MCF 10A (cell line): ENCODE results near the gene STPG3. TPM values are rescaled to one million over a fixed set of nuclear protein-coding genes. Genes with fewer than 3 reads are reported as not detected.

ENCODE experiments used
- Bru-seq: library from RNA; stranded (reverse); fragments of 400-500 nt; gene quantifications from one replicate; lab custom pipeline; 2021; lab: Mats Ljungman, UMichigan
- BruChase-seq, 2 experiments: library from RNA; stranded (reverse); fragments of 400-500 nt; gene quantifications; one replicate each; lab custom pipeline; 2021; lab: Mats Ljungman, UMichigan
- BruUV-seq: library from RNA; stranded (reverse); fragments of 400-500 nt; replicated peaks from 2 replicates; lab custom pipeline; 2021; lab: Mats Ljungman, UMichigan
- CTCF ChIA-PET: fragments of 300-600 bp; sonication (Branson Sonifier 250); formaldehyde crosslinking; extraction: SDS; loops from one replicate; lab custom pipeline; 2021; ENCODE audit warnings: antibody characterized with exemption, inconsistent platforms; lab: Yijun Ruan, JAX
- POLR2A ChIA-PET: fragments of 300-600, 350-650 bp; sonication (Branson Sonifier 250); formaldehyde crosslinking; extraction: SDS; loops from one replicate; lab custom pipeline; 2020; ENCODE audit warnings: antibody characterized with exemption, inconsistent platforms; lab: Yijun Ruan, JAX
- DNase-seq: peaks from one replicate; pipeline ENCODE4 v3.0.0-alpha.2; 2018; ENCODE audit not compliant: unreplicated experiment
- H3K27ac Mint-ChIP-seq: one replicate; pipeline ENCODE4 v1.8.0; 2022; ENCODE audit warnings: mild to moderate bottlenecking, low read depth, mixed read lengths; ENCODE audit not compliant: unreplicated experiment
- H3K27me3 Mint-ChIP-seq: one replicate; pipeline ENCODE4 v1.8.0; 2022; ENCODE audit warnings: mixed read lengths; ENCODE audit not compliant: insufficient read depth, unreplicated experiment
- H3K36me3 Mint-ChIP-seq: one replicate; pipeline ENCODE4 v1.8.0; 2022; ENCODE audit warnings: mild to moderate bottlenecking, moderate library complexity, mixed read lengths; ENCODE audit not compliant: insufficient read depth, unreplicated experiment
- H3K4me1 Mint-ChIP-seq: one replicate; pipeline ENCODE4 v1.8.0; 2022; ENCODE audit warnings: mixed read lengths; ENCODE audit not compliant: insufficient read depth, unreplicated experiment
- H3K4me3 Mint-ChIP-seq: one replicate; pipeline ENCODE4 v1.8.0; 2022; ENCODE audit warnings: mild to moderate bottlenecking, moderate library complexity, mixed read lengths; ENCODE audit not compliant: unreplicated experiment
- H3K9me3 Mint-ChIP-seq: one replicate; pipeline ENCODE4 v1.8.0; 2022; ENCODE audit warnings: mixed read lengths; ENCODE audit not compliant: unreplicated experiment
- intact Hi-C: fragments of 100-400 bp; cut with micrococcal nuclease; formaldehyde crosslinking; loops from 2 replicates; pipeline ENCODE4 v1.14.1; 2022
- long read RNA-seq: library from polyadenylated mRNA; stranded (forward); transcript quantifications from one replicate; pipeline ENCODE4 v2.0.0, GENCODE V29; 2022
- total RNA-seq: library from RNA; stranded (reverse); gene quantifications from 2 replicates; pipeline ENCODE4 v1.2.3, GENCODE V29; 2022
- TF ChIP-seq, protein P1 (sequence below): fragments of 200-600 bp; IDR thresholded peaks from one replicate; pipeline ENCODE4 v1.8.0; 2022; ENCODE audit warnings: antibody characterized with exemption, mild to moderate bottlenecking; ENCODE audit not compliant: unreplicated experiment

STPG3 gene
- total RNA-seq: not detected in 2 replicates
- Bru-seq, nascent RNA: not detected
- percentile 16 among the genes with signal in this experiment for BruChase-seq, experiment 1, labeled RNA remaining after a 6-hour chase
- BruChase-seq, experiment 2, labeled RNA remaining after a 2-hour chase: not detected
- long read RNA-seq: 0 reads

DNA sequence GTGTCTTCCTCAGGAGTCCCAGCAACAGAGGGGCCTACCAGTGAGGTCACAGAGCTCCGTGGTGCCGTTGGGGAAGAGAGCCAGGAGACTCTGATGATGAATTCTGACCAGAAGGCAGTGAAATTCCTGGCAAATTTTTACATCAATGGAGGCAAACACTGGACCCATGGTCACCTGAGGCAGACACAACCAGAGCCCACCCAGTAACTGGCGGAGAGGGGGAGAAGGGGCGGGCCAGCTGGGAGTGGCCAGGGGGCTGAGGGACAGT, at the start of gene STPG3:
TSS of gene STPG3 (plus strand) at position 93 of the 268 bp plus-strand sequence. CDS start at position 94, 1 bp downstream.
- TF ChIP-seq, protein P1, sequence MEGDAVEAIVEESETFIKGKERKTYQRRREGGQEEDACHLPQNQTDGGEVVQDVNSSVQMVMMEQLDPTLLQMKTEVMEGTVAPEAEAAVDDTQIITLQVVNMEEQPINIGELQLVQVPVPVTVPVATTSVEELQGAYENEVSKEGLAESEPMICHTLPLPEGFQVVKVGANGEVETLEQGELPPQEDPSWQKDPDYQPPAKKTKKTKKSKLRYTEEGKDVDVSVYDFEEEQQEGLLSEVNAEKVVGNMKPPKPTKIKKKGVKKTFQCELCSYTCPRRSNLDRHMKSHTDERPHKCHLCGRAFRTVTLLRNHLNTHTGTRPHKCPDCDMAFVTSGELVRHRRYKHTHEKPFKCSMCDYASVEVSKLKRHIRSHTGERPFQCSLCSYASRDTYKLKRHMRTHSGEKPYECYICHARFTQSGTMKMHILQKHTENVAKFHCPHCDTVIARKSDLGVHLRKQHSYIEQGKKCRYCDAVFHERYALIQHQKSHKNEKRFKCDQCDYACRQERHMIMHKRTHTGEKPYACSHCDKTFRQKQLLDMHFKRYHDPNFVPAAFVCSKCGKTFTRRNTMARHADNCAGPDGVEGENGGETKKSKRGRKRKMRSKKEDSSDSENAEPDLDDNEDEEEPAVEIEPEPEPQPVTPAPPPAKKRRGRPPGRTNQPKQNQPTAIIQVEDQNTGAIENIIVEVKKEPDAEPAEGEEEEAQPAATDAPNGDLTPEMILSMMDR: no peak
- ChIA-PET CTCF (interaction anchor here (0.6 kb wide), 1 partner anchor 10 kb away, joined by 4 read pairs; no protein-coding TSS in a partner anchor), POLR2A (no interaction called here)

DNA sequence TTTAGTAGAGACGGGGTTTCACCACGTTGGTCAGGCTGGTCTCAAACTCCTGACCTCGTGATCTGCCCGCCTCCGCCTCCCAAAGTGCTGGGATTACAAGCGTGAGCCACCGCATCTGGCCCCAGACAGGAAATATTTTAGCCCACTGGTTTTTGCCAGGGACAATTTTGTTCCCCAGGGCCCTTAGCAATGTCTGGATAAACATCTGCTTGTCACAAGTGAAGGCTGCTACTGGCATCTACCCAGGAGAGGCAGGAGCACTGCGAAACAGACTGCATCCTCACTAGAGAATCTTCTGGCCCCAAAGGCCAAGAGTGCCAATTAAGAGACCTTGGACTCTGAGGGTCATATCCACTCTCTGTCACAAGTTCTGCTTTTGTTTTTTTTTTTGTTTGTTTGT, 48.1 kb upstream of the STPG3 start:
- Mint-ChIP-seq H3K4me3 (no peak overlapping the region), H3K4me1 (peaks cover 25% of the 10 kb centered on the region), H3K36me3 (peaks cover 25% of the 10 kb centered on the region), H3K27ac (no peak overlapping the region), H3K9me3 (no peaks in the 10 kb centered on the region), H3K27me3 (no peaks in the 10 kb centered on the region)
- TF ChIP-seq, protein P1: no peak
- ChIA-PET POLR2A (interaction anchor here (3.0 to 5.3 kb wide), 2 partner anchors 14 to 22 kb away, joined by 40 to 73 read pairs; partner anchors contain the start of genes ANAPC2, CYSRT1, RNF208 and RNF224), CTCF (interaction anchor here (0.6 to 1.0 kb wide), 3 partner anchors 13 to 33 kb away, joined by 3 to 5 read pairs (median 4); no protein-coding TSS in a partner anchor)
- intact Hi-C loops: no loop called here
- BruUV-seq: no TSS peak
- DNase-seq: no peak

More for the DNA sequence above, at the start of gene STPG3:
- no TSS peak for BruUV-seq
- H3K27me3 Mint-ChIP-seq: no peaks in the 10 kb centered on the region
- no peak for DNase-seq
- H3K27ac Mint-ChIP-seq: no peak within 1 kb of the TSS
- no peaks in the 10 kb centered on the region for H3K4me1 Mint-ChIP-seq
- peaks cover 7% of the 10 kb centered on the region for H3K36me3 Mint-ChIP-seq
- no peaks in the 10 kb centered on the region for H3K9me3 Mint-ChIP-seq
- no peak within 1 kb of the TSS for H3K4me3 Mint-ChIP-seq
- intact Hi-C loops: no loop called here

DNA sequence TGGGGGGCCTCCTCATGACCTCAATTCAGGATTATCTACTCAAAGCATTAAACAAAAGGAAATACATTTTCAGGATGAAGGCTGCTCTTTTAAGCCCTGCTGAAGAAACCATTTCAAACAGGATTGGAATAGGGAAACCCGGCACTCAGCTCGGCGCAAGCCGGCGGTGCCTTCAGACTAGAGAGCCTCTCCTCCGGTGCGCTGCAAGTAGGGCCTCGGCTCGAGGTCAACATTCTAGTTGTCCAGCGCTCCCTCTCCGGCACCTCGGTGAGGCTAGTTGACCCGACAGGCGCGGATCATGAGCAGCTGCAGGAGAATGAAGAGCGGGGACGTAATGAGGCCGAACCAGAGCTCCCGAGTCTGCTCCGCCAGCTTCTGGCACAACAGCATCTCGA, 46.4 kb upstream of the STPG3 start:
- Mint-ChIP-seq H3K4me1 (peaks cover 16% of the 10 kb centered on the region), H3K27me3 (no peaks in the 10 kb centered on the region), H3K9me3 (no peaks in the 10 kb centered on the region), H3K4me3 (peak overlapping the region; percentile 88), H3K27ac (peak overlapping the region; percentile 82), H3K36me3 (peaks cover 42% of the 10 kb centered on the region)
- TF ChIP-seq, protein P1: no peak
- intact Hi-C loops: no loop called here
- no TSS peak for BruUV-seq
- ChIA-PET POLR2A (interaction anchor here (0.7 to 5.3 kb wide), 13 partner anchors 9 to 118 kb away, joined by 3 to 73 read pairs (median 7); partner anchors contain the start of genes ANAPC2, CYSRT1, MAN1B1 and RNF208), CTCF (interaction anchor here (1.0 to 1.4 kb wide), 3 partner anchors 17 to 54 kb away, joined by 3 to 4 read pairs (median 3); no protein-coding TSS in a partner anchor)
- DNase-seq: no peak

DNA sequence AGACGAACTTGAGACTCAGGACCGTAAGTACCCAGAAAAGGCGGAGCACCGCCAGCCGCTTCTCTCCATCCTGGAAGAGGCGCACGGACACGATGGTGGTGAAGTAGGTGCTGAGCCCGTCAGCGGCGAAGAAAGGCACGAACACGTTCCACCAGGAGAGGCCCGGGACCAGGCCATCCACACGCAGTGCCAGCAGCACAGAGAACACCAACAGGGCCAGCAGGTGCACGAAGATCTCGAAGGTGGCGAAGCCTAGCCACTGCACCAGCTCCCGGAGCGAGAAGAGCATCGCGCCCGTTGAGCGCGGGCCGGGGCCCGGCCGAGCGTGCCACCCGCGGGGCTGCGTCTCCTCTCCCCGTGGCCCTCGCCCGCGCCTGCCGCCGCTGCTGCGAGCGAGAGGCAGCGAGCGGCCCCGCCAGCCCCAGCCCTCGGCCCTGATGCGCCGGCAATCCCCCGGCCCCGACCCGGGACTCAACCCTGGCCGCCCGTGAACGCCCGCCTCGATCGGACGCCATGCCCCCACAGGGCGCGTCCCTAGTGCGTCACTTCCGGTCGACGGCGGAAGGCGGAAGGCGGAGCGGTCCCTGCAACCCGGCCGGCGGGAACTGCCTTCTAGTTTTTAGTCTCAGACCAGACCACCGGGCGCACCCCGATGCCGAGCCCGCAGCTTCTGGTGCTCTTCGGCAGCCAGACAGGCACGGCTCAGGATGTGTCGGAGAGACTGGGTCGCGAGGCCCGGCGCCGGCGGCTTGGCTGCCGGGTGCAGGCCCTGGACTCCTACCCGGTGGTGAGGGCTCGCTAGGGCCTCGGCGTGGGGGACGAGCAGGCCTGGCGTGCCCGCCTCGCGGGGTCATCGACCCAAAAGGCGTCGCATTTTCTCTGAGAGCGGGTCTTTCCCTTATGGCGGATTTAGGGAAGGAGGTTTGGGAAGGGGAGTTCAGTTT, 45.7 kb upstream of the STPG3 start, which contains the start of the genes NDOR1 and TMEM203:
TSS of gene NDOR1 (plus strand) at position 575 of the 944 bp plus-strand sequence. CDS start at position 653, 78 bp downstream.
TSS of gene TMEM203 (minus strand) at position 523 of the 944 bp plus-strand sequence. CDS start at position 289, 234 bp downstream.
- TF ChIP-seq, protein P1: no peak
- POLR2A ChIA-PET: interaction anchor here (0.7 to 5.3 kb wide), 13 partner anchors 10 to 119 kb away, joined by 3 to 73 read pairs (median 7); partner anchors contain the start of genes ANAPC2, CYSRT1, MAN1B1 and RNF208
- intact Hi-C loops: no loop called here
- H3K9me3 Mint-ChIP-seq: no peaks in the 10 kb centered on the region
- peak; percentile 83 for DNase-seq
- H3K27ac Mint-ChIP-seq: peak within 1 kb of the TSS; percentile 82
- no peaks in the 10 kb centered on the region for H3K27me3 Mint-ChIP-seq
- CTCF ChIA-PET: interaction anchor here (1.0 to 1.4 kb wide), 4 partner anchors 9 to 55 kb away, joined by 3 to 4 read pairs (median 4); no protein-coding TSS in a partner anchor
- peaks cover 47% of the 10 kb centered on the region for H3K36me3 Mint-ChIP-seq
- BruUV-seq: no TSS peak
- H3K4me3 Mint-ChIP-seq: peak within 1 kb of the TSS; percentile 88
- peaks cover 16% of the 10 kb centered on the region for H3K4me1 Mint-ChIP-seq
